Measurements from ENCODE around the gene CAMSAP2.

DNA sequence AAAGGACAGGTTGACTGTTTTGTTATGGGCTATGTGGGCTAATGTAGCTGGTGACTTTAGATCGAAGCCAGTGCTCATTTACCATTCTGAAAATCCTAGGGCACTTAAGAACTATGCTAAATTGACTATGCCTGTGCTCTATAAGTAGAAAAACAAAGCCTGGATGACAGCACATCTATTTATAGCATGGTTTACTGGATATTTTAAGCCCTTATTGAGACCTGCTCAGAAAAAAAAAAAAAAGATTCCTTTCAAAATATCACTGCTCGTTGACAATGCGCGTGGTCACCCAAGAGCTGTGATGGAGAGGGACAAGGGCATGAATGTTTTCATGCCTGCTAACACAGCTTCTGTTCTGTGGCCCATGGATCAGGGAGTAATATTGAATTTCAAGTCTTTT lies 48.1 kb downstream of the CAMSAP2 start:
- TF ChIP-seq, protein P1, sequence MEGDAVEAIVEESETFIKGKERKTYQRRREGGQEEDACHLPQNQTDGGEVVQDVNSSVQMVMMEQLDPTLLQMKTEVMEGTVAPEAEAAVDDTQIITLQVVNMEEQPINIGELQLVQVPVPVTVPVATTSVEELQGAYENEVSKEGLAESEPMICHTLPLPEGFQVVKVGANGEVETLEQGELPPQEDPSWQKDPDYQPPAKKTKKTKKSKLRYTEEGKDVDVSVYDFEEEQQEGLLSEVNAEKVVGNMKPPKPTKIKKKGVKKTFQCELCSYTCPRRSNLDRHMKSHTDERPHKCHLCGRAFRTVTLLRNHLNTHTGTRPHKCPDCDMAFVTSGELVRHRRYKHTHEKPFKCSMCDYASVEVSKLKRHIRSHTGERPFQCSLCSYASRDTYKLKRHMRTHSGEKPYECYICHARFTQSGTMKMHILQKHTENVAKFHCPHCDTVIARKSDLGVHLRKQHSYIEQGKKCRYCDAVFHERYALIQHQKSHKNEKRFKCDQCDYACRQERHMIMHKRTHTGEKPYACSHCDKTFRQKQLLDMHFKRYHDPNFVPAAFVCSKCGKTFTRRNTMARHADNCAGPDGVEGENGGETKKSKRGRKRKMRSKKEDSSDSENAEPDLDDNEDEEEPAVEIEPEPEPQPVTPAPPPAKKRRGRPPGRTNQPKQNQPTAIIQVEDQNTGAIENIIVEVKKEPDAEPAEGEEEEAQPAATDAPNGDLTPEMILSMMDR (conservative IDR thresholded peaks at IDR 0.05; ENCODE audit: low read depth, low read length), result no peak
- no peak for TF ChIP-seq EZH2 (IDR thresholded peaks at IDR 0.05; ENCODE audit: low read length, unreplicated experiment)
